ENCODE data around the gene PPP1R9B. TPM values are rescaled to one million over a fixed set of nuclear protein-coding genes. Genes with fewer than 3 reads are reported as not detected.

The PPP1R9B gene
- total RNA-seq, 2 experiments from 2014 or later = 61.1 to 64.0 TPM

- intact Hi-C loops (cut with DNase I, micrococcal nuclease) = no loop called here
- ATAC-seq = no peak
- Mint-ChIP-seq H3K27me3 (no peaks in the 10 kb centered on the region), H3K4me3 (no peak overlapping the region), H3K36me3 (ENCODE audit: low read depth) (no peaks in the 10 kb centered on the region), H3K9me3 (ENCODE audit: low read depth) (no peaks in the 10 kb centered on the region), H3K4me1 (no peaks in the 10 kb centered on the region), H3K27ac (no peak overlapping the region)
- DNase-seq = no peak
- ChIA-PET POLR2A (no interaction called here), CTCF (interaction anchor here (0.9 to 1.3 kb wide), 2 partner anchors 8 to 23 kb away, joined by 4 read pairs; no protein-coding TSS in a partner anchor)
Observed at GRCh38 chr17:50192618-50193291, 42.3 kb upstream of the PPP1R9B start.

- Mint-ChIP-seq H3K4me1 (no peaks in the 10 kb centered on the region), H3K27ac (no peak overlapping the region), H3K9me3 (ENCODE audit: low read depth) (no peaks in the 10 kb centered on the region), H3K36me3 (ENCODE audit: low read depth) (no peaks in the 10 kb centered on the region), H3K27me3 (no peaks in the 10 kb centered on the region), H3K4me3 (no peak overlapping the region)
- CTCF ChIA-PET = interaction anchor here (0.9 kb wide), 1 partner anchor 8 kb away, joined by 4 read pairs; no protein-coding TSS in a partner anchor
- POLR2A ChIA-PET = no interaction called here
- ATAC-seq (no peak), DNase-seq (no peak)
- intact Hi-C loops (cut with DNase I, micrococcal nuclease) = no loop called here
Observed at GRCh38 chr17:50192144-50192617, 41.7 kb upstream of the PPP1R9B start.

GRCh38 chr17:50191359-50192143 is 41.1 kb upstream of the PPP1R9B start:
- ATAC-seq = no peak
- intact Hi-C loops (cut with DNase I, micrococcal nuclease) = no loop called here
- Mint-ChIP-seq H3K4me3 (no peak overlapping the region), H3K4me1 (no peaks in the 10 kb centered on the region), H3K9me3 (ENCODE audit: low read depth) (no peaks in the 10 kb centered on the region), H3K27ac (no peak overlapping the region), H3K36me3 (ENCODE audit: low read depth) (no peaks in the 10 kb centered on the region), H3K27me3 (no peaks in the 10 kb centered on the region)
- ChIA-PET POLR2A (no interaction called here), CTCF (interaction anchor here (0.9 kb wide), 2 partner anchors 9 kb away, joined by 4 read pairs; no protein-coding TSS in a partner anchor)
- no peak for DNase-seq

GRCh38 chr17:50190603-50191358 is 40.3 kb upstream of the PPP1R9B start:
- ChIA-PET CTCF (interaction anchor here (0.6 to 0.9 kb wide), 3 partner anchors 10 to 17 kb away, joined by 3 to 4 read pairs (median 3); no protein-coding TSS in a partner anchor), POLR2A (no interaction called here)
- Mint-ChIP-seq H3K36me3 (ENCODE audit: low read depth) (no peaks in the 10 kb centered on the region), H3K4me1 (no peaks in the 10 kb centered on the region), H3K27me3 (no peaks in the 10 kb centered on the region), H3K4me3 (no peak overlapping the region), H3K27ac (no peak overlapping the region), H3K9me3 (ENCODE audit: low read depth) (no peaks in the 10 kb centered on the region)
- ATAC-seq (no peak), DNase-seq (no peak)
- intact Hi-C loops (cut with DNase I, micrococcal nuclease) = no loop called here

GRCh38 chr17:50190293-50190602 is 39.8 kb upstream of the PPP1R9B start:
- no peak overlapping the region for H3K4me3 Mint-ChIP-seq
- H3K4me1 Mint-ChIP-seq = no peaks in the 10 kb centered on the region
- ChIA-PET POLR2A (no interaction called here), CTCF (interaction anchor here (0.6 to 0.9 kb wide), 3 partner anchors 10 to 17 kb away, joined by 3 to 4 read pairs (median 3); no protein-coding TSS in a partner anchor)
- no peaks in the 10 kb centered on the region for H3K27me3 Mint-ChIP-seq
- ATAC-seq = no peak
- no peaks in the 10 kb centered on the region for H3K9me3 Mint-ChIP-seq (ENCODE audit: low read depth)
- intact Hi-C loops (cut with DNase I, micrococcal nuclease) = no loop called here
- no peak for DNase-seq
- H3K27ac Mint-ChIP-seq = no peak overlapping the region
- no peaks in the 10 kb centered on the region for H3K36me3 Mint-ChIP-seq (ENCODE audit: low read depth)

GRCh38 chr17:50189550-50190292 is 39.2 kb upstream of the PPP1R9B start:
- no peak for DNase-seq
- no peak overlapping the region for H3K4me3 Mint-ChIP-seq
- CTCF ChIA-PET = interaction anchor here (0.6 kb wide), 1 partner anchor 13 kb away, joined by 3 read pairs; no protein-coding TSS in a partner anchor

GRCh38 chr17:50188921-50189549 is 38.6 kb upstream of the PPP1R9B start:
- H3K4me1 Mint-ChIP-seq = peaks cover 2% of the 10 kb centered on the region
- H3K36me3 Mint-ChIP-seq (ENCODE audit: low read depth) = no peaks in the 10 kb centered on the region
- H3K9me3 Mint-ChIP-seq (ENCODE audit: low read depth) = no peaks in the 10 kb centered on the region
- intact Hi-C loops (cut with DNase I, micrococcal nuclease) = no loop called here
- H3K27ac Mint-ChIP-seq = no peak overlapping the region
- ChIA-PET POLR2A (no interaction called here), CTCF (no interaction called here)
- no peaks in the 10 kb centered on the region for H3K27me3 Mint-ChIP-seq
- ATAC-seq (no peak), DNase-seq (no peak)
- no peak overlapping the region for H3K4me3 Mint-ChIP-seq

More at GRCh38 chr17:50189550-50190292, 39.2 kb upstream of the PPP1R9B start:
- intact Hi-C loops (cut with DNase I, micrococcal nuclease) = no loop called here
- no peaks in the 10 kb centered on the region for H3K4me1 Mint-ChIP-seq
- no peak for ATAC-seq
- H3K9me3 Mint-ChIP-seq (ENCODE audit: low read depth) = no peaks in the 10 kb centered on the region
- H3K27me3 Mint-ChIP-seq = no peaks in the 10 kb centered on the region
- H3K36me3 Mint-ChIP-seq (ENCODE audit: low read depth) = no peaks in the 10 kb centered on the region
- H3K27ac Mint-ChIP-seq = no peak overlapping the region
- POLR2A ChIA-PET = no interaction called here

GRCh38 chr17:50188531-50188920 is 38.0 kb upstream of the PPP1R9B start:
- H3K4me3 Mint-ChIP-seq = no peak overlapping the region

GRCh38 chr17:50187751-50188530 is 37.5 kb upstream of the PPP1R9B start:
- peaks cover 10% of the 10 kb centered on the region for H3K4me1 Mint-ChIP-seq
- ATAC-seq = no peak
- intact Hi-C loops (cut with DNase I, micrococcal nuclease) = no loop called here
- H3K27me3 Mint-ChIP-seq = no peaks in the 10 kb centered on the region
- CTCF ChIA-PET = interaction anchor here (1.1 to 1.7 kb wide), 2 partner anchors 13 to 18 kb away, joined by 3 to 7 read pairs; no protein-coding TSS in a partner anchor
- H3K4me3 Mint-ChIP-seq = no peak overlapping the region
- H3K9me3 Mint-ChIP-seq (ENCODE audit: low read depth) = no peaks in the 10 kb centered on the region
- H3K27ac Mint-ChIP-seq = no peak overlapping the region
- DNase-seq = no peak
- H3K36me3 Mint-ChIP-seq (ENCODE audit: low read depth) = no peaks in the 10 kb centered on the region
- POLR2A ChIA-PET = no interaction called here

More at GRCh38 chr17:50188531-50188920, 38.0 kb upstream of the PPP1R9B start:
- peaks cover 7% of the 10 kb centered on the region for H3K4me1 Mint-ChIP-seq
- ATAC-seq (no peak), DNase-seq (no peak)
- POLR2A ChIA-PET = no interaction called here
- no peaks in the 10 kb centered on the region for H3K9me3 Mint-ChIP-seq (ENCODE audit: low read depth)
- CTCF ChIA-PET = interaction anchor here (1.7 kb wide), 1 partner anchor 12 kb away, joined by 7 read pairs; no protein-coding TSS in a partner anchor
- H3K27ac Mint-ChIP-seq = no peak overlapping the region
- H3K36me3 Mint-ChIP-seq (ENCODE audit: low read depth) = no peaks in the 10 kb centered on the region
- H3K27me3 Mint-ChIP-seq = no peaks in the 10 kb centered on the region
- intact Hi-C loops (cut with DNase I, micrococcal nuclease) = no loop called here

GRCh38 chr17:50187394-50187725 is 36.9 kb upstream of the PPP1R9B start:
- no peak for ATAC-seq
- Mint-ChIP-seq H3K4me1 (peaks cover 10% of the 10 kb centered on the region), H3K4me3 (no peak overlapping the region), H3K27ac (no peak overlapping the region), H3K9me3 (ENCODE audit: low read depth) (no peaks in the 10 kb centered on the region), H3K36me3 (ENCODE audit: low read depth) (no peaks in the 10 kb centered on the region), H3K27me3 (no peaks in the 10 kb centered on the region)
- CTCF ChIA-PET = interaction anchor here (1.1 to 1.7 kb wide), 2 partner anchors 13 to 18 kb away, joined by 3 to 7 read pairs; no protein-coding TSS in a partner anchor
- POLR2A ChIA-PET = no interaction called here
- no peak for DNase-seq
- intact Hi-C loops (cut with DNase I, micrococcal nuclease) = no loop called here

All from activated CD4-positive, alpha-beta T cell treated with anti-CD3 and anti-CD28 coated beads for 36 hours (primary cell).